Ovary (tissue), 9 donors: ENCODE measurements around the gene KRT13. TPM values are rescaled to one million over a fixed set of nuclear protein-coding genes. Genes with fewer than 3 reads are reported as not detected.

Experiments
- DNase-seq, 5 donors: peaks; one replicate each; pipeline ENCODE4 v3.0.0-alpha.2; 2019 to 2020
- H3K27ac ChIP-seq, 2 donors: fragments of 200-600 bp; one replicate each; pipeline versions ENCODE4 v1.5.1 to v1.8.0; 2019 to 2022
- H3K27me3 ChIP-seq: fragments of 200-600 bp; one replicate; pipeline ENCODE4 v1.8.0; 2022
- H3K36me3 ChIP-seq: fragments of 200-600 bp; sonication (generic); one replicate; pipeline ENCODE4 v1.5.1; 2019
- H3K4me1 ChIP-seq: one replicate; pipeline ENCODE4 v1.8.1; 2013; ENCODE audit warnings: mild to moderate bottlenecking, moderate library complexity; ENCODE audit not compliant: insufficient read depth
- H3K4me3 ChIP-seq: fragments of 200-600 bp; sonication (generic); one replicate; pipeline ENCODE4 v1.5.1; 2017
- H3K9me3 ChIP-seq, 2 donors: fragments of 200-600 bp in 1 of 2; sonication (generic) in 1 of 2; one replicate each; pipeline versions ENCODE4 v1.5.1 to v1.8.1; 2013 to 2019; ENCODE audit warnings: mild to moderate bottlenecking in 1 of 2, moderate library complexity in 1 of 2
- CTCF ChIP-seq, 3 donors: fragments of 450-650 bp in 2 of 3; fragments of 200-600 bp in 1 of 3; IDR thresholded peaks; one replicate each; pipeline versions ENCODE4 v1.5.1 to v1.8.0; 2016 to 2022; ENCODE audit warnings: antibody characterized with exemption in 3 of 3, mild to moderate bottlenecking in 1 of 3
- EP300 ChIP-seq: sonication (generic); formaldehyde crosslinking; IDR thresholded peaks from one replicate; pipeline ENCODE4 v1.6.1; 2017; ENCODE audit warnings: antibody characterized with exemption
- POLR2A ChIP-seq: fragments of 450-650 bp; IDR thresholded peaks from one replicate; pipeline ENCODE4 v1.6.1; 2017; ENCODE audit warnings: antibody characterized with exemption, mild to moderate bottlenecking, moderate library complexity
- WGBS, 3 donors: extraction: QIAGEN DNeasy Blood & Tissue Kit in 1 of 3; methylation state at CpG; one replicate each; pipeline versions ENCODE4 v1.1.5 to v1.1.7; 2013 to 2017; 5-methylcytosine and 5-hydroxymethylcytosine counted together
- intact Hi-C, 4 donors: fragments of 100-400 bp; cut with DNase I; formaldehyde crosslinking; loops; one replicate each; pipeline versions ENCODE4 v1.11.0 to v1.15.1; 2022 to 2023
- polyA plus RNA-seq, 2 donors: library from polyadenylated mRNA; stranded (reverse); fragments of 200-250 nt in 1 of 2; fragments of 350-450 nt in 1 of 2; fragmentation: Illumina TruSeq in 1 of 2; extraction: RNeasy Lipid Tissue Mini Kit (QIAGEN cat#74804) in 1 of 2; gene quantifications; one replicate each; pipeline ENCODE4 v1.2.3, GENCODE V29; 2013 to 2014
- total RNA-seq, 7 donors: library from RNA; depleted of rRNA in 2 of 7; stranded (reverse); fragments of >200 nt in 2 of 7; fragmentation: NEBNext Ultra II Directional in 3 of 7; extraction: Animal tissue kit (Norgen Biotek cat#: 25700) in 3 of 7; gene quantifications; one replicate each; pipeline versions ENCODE4 v1.1.0 to v1.2.4, GENCODE V29; 2016 to 2023
- donor health status: DM: no; HTN: no; CAD: no; lungs with moderate emphysema.
- donor health status: DM: no; HTN: no; CAD: no.
- donor health status: Bipolar disorder and iron deficiency.
- donor health status: DM: yes; HTN: yes; CAD: no.
- donor health status: DM: no; HTN: no; CAD: no.
- donor health status: DM: yes; HTN: yes; CAD: no.

KRT13 gene
- total and polyA plus RNA-seq, 9 donors: 0.16 to 3.7 (median 1.1) TPM; not detected in 2

GRCh38 chr17:41512546-41513167 is 7.2 kb upstream of the KRT13 start:
- Histone ChIP-seq H3K4me1 (no peaks in the 10 kb centered on the region), H3K27me3 (no peaks in the 10 kb centered on the region), H3K36me3 (no peaks in the 10 kb centered on the region), H3K9me3 (no peaks in the 10 kb centered on the region), H3K27ac (no peak overlapping the region), H3K4me3 (no peak overlapping the region)
- 75 to 82% (median 78%) methylated on average over 7 of the region's 7 CpGs for WGBS, 3 donors
- TF ChIP-seq CTCF (IDR thresholded peaks at IDR 0.05) (no peak), POLR2A (no peak), EP300 (no peak)
- DNase-seq: no peak
- intact Hi-C loops: no loop called here

GRCh38 chr17:41511716-41512115 is 6.3 kb upstream of the KRT13 start:
- Histone ChIP-seq H3K4me3 (no peak overlapping the region), H3K27ac (no peak overlapping the region), H3K36me3 (no peaks in the 10 kb centered on the region), H3K4me1 (no peaks in the 10 kb centered on the region), H3K27me3 (no peaks in the 10 kb centered on the region), H3K9me3 (no peaks in the 10 kb centered on the region)
- intact Hi-C loops: no loop called here
- DNase-seq: no peak
- TF ChIP-seq POLR2A (no peak), EP300 (no peak), CTCF (IDR thresholded peaks at IDR 0.05) (no peak)
- whole genome bisulfite sequencing, 3 donors: 75 to 85% (median 80%) methylated on average over 10 of the region's 10 CpGs

GRCh38 chr17:41511116-41511515 is 5.7 kb upstream of the KRT13 start:
- TF ChIP-seq POLR2A: no peak
- no peak for TF ChIP-seq EP300
- no peak for TF ChIP-seq CTCF (IDR thresholded peaks at IDR 0.05)
- no peak overlapping the region for H3K27ac ChIP-seq
- H3K27me3 ChIP-seq: no peaks in the 10 kb centered on the region
- H3K9me3 ChIP-seq: no peaks in the 10 kb centered on the region
- DNase-seq: no peak
- no peaks in the 10 kb centered on the region for H3K4me1 ChIP-seq
- WGBS, 3 donors: 85 to 86% (median 86%) methylated on average over 4 of the region's 4 CpGs
- H3K36me3 ChIP-seq: no peaks in the 10 kb centered on the region
- H3K4me3 ChIP-seq: no peak overlapping the region
- intact Hi-C loops: no loop called here

- DNase-seq: no peak
- Histone ChIP-seq H3K4me3 (no peak overlapping the region), H3K27me3 (no peaks in the 10 kb centered on the region), H3K36me3 (no peaks in the 10 kb centered on the region), H3K4me1 (no peaks in the 10 kb centered on the region), H3K9me3 (no peaks in the 10 kb centered on the region), H3K27ac (no peak overlapping the region)
- intact Hi-C loops: no loop called here
- TF ChIP-seq EP300: no peak
- TF ChIP-seq POLR2A: no peak
- no peak for TF ChIP-seq CTCF (IDR thresholded peaks at IDR 0.05)
- WGBS, 3 donors: 86 to 92% (median 91%) methylated on average over 7 of the region's 7 CpGs
Measured at GRCh38 chr17:41510251-41511065, 5.0 kb upstream of the KRT13 start.
